ENCODE measurements around the gene UQCRH.
A peak's percentile ranks its signal among the peaks of the same experiment; 100 is the strongest.

The UQCRH gene

GRCh38 chr1:46301406-46301807 lies 2.1 kb upstream of the UQCRH start:
- peaks cover 4% of the 10 kb centered on the region; the same call in 1 of the 2 replicates for H4K20me1 ChIP-seq (ENCODE audit: low read depth, low read length)
- H3F3A ChIP-seq (ENCODE audit: insufficient read depth): peaks cover 11% of the 10 kb centered on the region; the same call in 1 of the 2 replicates
- no peak overlapping the region for H2AFZ ChIP-seq (ENCODE audit: low read depth, low read length, severe bottlenecking)
- H3K9me3 ChIP-seq (ENCODE audit: insufficient read depth, low read length): no peaks in the 10 kb centered on the region
- peak overlapping the region; percentile 97 for H3K9ac ChIP-seq (ENCODE audit: low read length)
- peak overlapping the region; percentile 99 for H3K4me2 ChIP-seq (ENCODE audit: low read depth, low read length, poor library complexity, severe bottlenecking)
- no peak overlapping the region for H3K27ac ChIP-seq (ENCODE audit: low read depth, low read length)
- H3K79me2 ChIP-seq (ENCODE audit: insufficient read depth, low read length): peaks cover 60% of the 10 kb centered on the region
- peak overlapping the region; percentile 67 for H3K4me3 ChIP-seq (ENCODE audit: insufficient read depth, low read length, poor library complexity, severe bottlenecking)
- H3K27me3 ChIP-seq (ENCODE audit: low read length): no peaks in the 10 kb centered on the region
- TF ChIP-seq CTCF (IDR thresholded peaks at IDR 0.05; ENCODE audit: insufficient read depth, low read length, poor library complexity, severe bottlenecking): no peak
- TF ChIP-seq EZH2phosphoT487 (conservative IDR thresholded peaks at IDR 0.05; ENCODE audit: low read length): no peak
- no peaks in the 10 kb centered on the region for H3K9me2 ChIP-seq (replicated peaks; ENCODE audit: insufficient read depth, low read length)
- peaks cover 8% of the 10 kb centered on the region; the same call in 1 of the 2 replicates for H3K36me3 ChIP-seq (ENCODE audit: low read length)

- H3K4me2 ChIP-seq (ENCODE audit: low read depth, low read length, poor library complexity, severe bottlenecking): peak overlapping the region; percentile 99
- H3K4me3 ChIP-seq (ENCODE audit: insufficient read depth, low read length, poor library complexity, severe bottlenecking): peak overlapping the region; percentile 67
- H3K27ac ChIP-seq (ENCODE audit: low read depth, low read length): 0 out of 2 replicates have a peak overlapping the region, but pooled peaks have one; percentile 79
- peaks cover 8% of the 10 kb centered on the region; the same call in 1 of the 2 replicates for H4K20me1 ChIP-seq (ENCODE audit: low read depth, low read length)
- H3K36me3 ChIP-seq (ENCODE audit: low read length): peaks cover 8% of the 10 kb centered on the region; the same call in 1 of the 2 replicates
- peak overlapping the region; percentile 85 for H2AFZ ChIP-seq (ENCODE audit: low read depth, low read length, severe bottlenecking)
- peaks cover 11% of the 10 kb centered on the region; the same call in 1 of the 2 replicates for H3F3A ChIP-seq (ENCODE audit: insufficient read depth)
- peaks cover 67% of the 10 kb centered on the region for H3K79me2 ChIP-seq (ENCODE audit: insufficient read depth, low read length)
- H3K9me2 ChIP-seq (replicated peaks; ENCODE audit: insufficient read depth, low read length): no peaks in the 10 kb centered on the region
- no peaks in the 10 kb centered on the region for H3K9me3 ChIP-seq (ENCODE audit: insufficient read depth, low read length)
- TF ChIP-seq EZH2phosphoT487 (conservative IDR thresholded peaks at IDR 0.05; ENCODE audit: low read length) (no peak), CTCF (IDR thresholded peaks at IDR 0.05; ENCODE audit: insufficient read depth, low read length, poor library complexity, severe bottlenecking) (peak; percentile 38)
- H3K9ac ChIP-seq (ENCODE audit: low read length): peak overlapping the region; percentile 97
- H3K27me3 ChIP-seq (ENCODE audit: low read length): no peaks in the 10 kb centered on the region
Measured at GRCh38 chr1:46301808-46302640, 1.5 kb upstream of the UQCRH start.

GRCh38 chr1:46302641-46303037 lies 859 bp upstream of the UQCRH start:
- no peaks in the 10 kb centered on the region for H3K9me2 ChIP-seq (replicated peaks; ENCODE audit: insufficient read depth, low read length)
- peak overlapping the region; percentile 85 for H2AFZ ChIP-seq (ENCODE audit: low read depth, low read length, severe bottlenecking)
- H3K9ac ChIP-seq (ENCODE audit: low read length): peak overlapping the region; percentile 97
- H3K27me3 ChIP-seq (ENCODE audit: low read length): no peaks in the 10 kb centered on the region
- peaks cover 11% of the 10 kb centered on the region for H3K36me3 ChIP-seq (ENCODE audit: low read length)
- no peaks in the 10 kb centered on the region for H3K9me3 ChIP-seq (ENCODE audit: insufficient read depth, low read length)
- peak overlapping the region; percentile 67 for H3K4me3 ChIP-seq (ENCODE audit: insufficient read depth, low read length, poor library complexity, severe bottlenecking)
- TF ChIP-seq CTCF (IDR thresholded peaks at IDR 0.05; ENCODE audit: insufficient read depth, low read length, poor library complexity, severe bottlenecking) (no peak), EZH2phosphoT487 (conservative IDR thresholded peaks at IDR 0.05; ENCODE audit: low read length) (no peak)
- peaks cover 73% of the 10 kb centered on the region for H3K79me2 ChIP-seq (ENCODE audit: insufficient read depth, low read length)
- peaks cover 11% of the 10 kb centered on the region; the same call in 1 of the 2 replicates for H4K20me1 ChIP-seq (ENCODE audit: low read depth, low read length)
- H3K27ac ChIP-seq (ENCODE audit: low read depth, low read length): peak overlapping the region; percentile 79
- peak overlapping the region; percentile 99 for H3K4me2 ChIP-seq (ENCODE audit: low read depth, low read length, poor library complexity, severe bottlenecking)
- H3F3A ChIP-seq (ENCODE audit: insufficient read depth): peaks cover 11% of the 10 kb centered on the region; the same call in 1 of the 2 replicates
